IMR-90 (cell line): ENCODE results near the gene BTBD9. TPM values are rescaled to one million over a fixed set of nuclear protein-coding genes. Genes with fewer than 3 reads are reported as not detected.

Source experiments
- ATAC-seq: fragments of 200-7000 bp; cut with Tn5 transposase; 2 replicates; pipeline ENCODE4 v1.9.1; 2020; ENCODE audit warnings: low read depth, mild to moderate bottlenecking, moderate library complexity
- BruUV-seq: library from RNA; stranded (reverse); fragments of 400-500 nt; replicated peaks from 2 replicates; lab custom pipeline; 2021; lab: Mats Ljungman, UMichigan
- CTCF ChIA-PET: fragments of 300-600 bp; formaldehyde crosslinking; extraction: SDS; loops from one replicate; lab custom pipeline; 2021; ENCODE audit warnings: antibody characterized with exemption; lab: Yijun Ruan, JAX
- POLR2A ChIA-PET: fragments of 300-600 bp; sonication (Branson Sonifier 250); formaldehyde crosslinking; loops from one replicate; lab custom pipeline; 2022; ENCODE audit warnings: antibody characterized with exemption; ENCODE audit not compliant: unreplicated experiment; lab: Charles Lee
- DNase-seq: peaks from one replicate; pipeline ENCODE4 v3.0.0; 2013
- H2AFZ ChIP-seq: replicated peaks from 2 replicates; pipeline ENCODE3; 2013; ENCODE audit warnings: low read length, mild to moderate bottlenecking; ENCODE audit not compliant: poor library complexity
- H2AK5ac ChIP-seq: 2 replicates; pipeline ENCODE4 v1.6.1; 2013; ENCODE audit warnings: low read depth, low read length, inconsistent platforms
- H2AK9ac ChIP-seq: replicated peaks from 2 replicates; pipeline ENCODE3; 2013; ENCODE audit warnings: mild to moderate bottlenecking, low read depth, low read length, moderate library complexity; ENCODE audit not compliant: poor library complexity
- H2BK120ac ChIP-seq: 2 replicates; pipeline ENCODE4 v1.6.1; 2013; ENCODE audit warnings: low read depth, low read length, inconsistent platforms
- H2BK15ac ChIP-seq: 3 replicates; pipeline ENCODE4 v1.6.1; 2013; ENCODE audit warnings: low read depth, low read length, inconsistent platforms
- H2BK20ac ChIP-seq: 2 replicates; pipeline ENCODE4 v1.6.1; 2013; ENCODE audit warnings: low read depth, mild to moderate bottlenecking, inconsistent platforms, low read length, moderate library complexity
- H2BK5ac ChIP-seq: 2 replicates; pipeline ENCODE4 v1.6.1; 2013; ENCODE audit warnings: mild to moderate bottlenecking, low read depth, low read length, inconsistent platforms; ENCODE audit not compliant: poor library complexity, severe bottlenecking
- H3K14ac ChIP-seq: replicated peaks from 2 replicates; pipeline ENCODE4 v1.6.1; 2013; ENCODE audit warnings: low read depth, low read length, inconsistent platforms
- H3K18ac ChIP-seq: 2 replicates; pipeline ENCODE4 v1.6.1; 2013; ENCODE audit warnings: low read depth, low read length, control low read depth
- H3K23ac ChIP-seq: 2 replicates; pipeline ENCODE4 v1.6.1; 2013; ENCODE audit warnings: low read depth, low read length, inconsistent platforms
- H3K27ac ChIP-seq: 2 replicates; pipeline ENCODE4 v1.5.1; 2013; ENCODE audit warnings: mild to moderate bottlenecking, control low read depth, low read length; ENCODE audit not compliant: insufficient read depth
- H3K27me3 ChIP-seq: 2 replicates; pipeline ENCODE4 v1.6.1; 2013; ENCODE audit warnings: low read length; ENCODE audit not compliant: control insufficient read depth, insufficient read depth
- H3K36me3 ChIP-seq: 2 replicates; pipeline ENCODE4 v1.6.1; 2013; ENCODE audit warnings: low read length, mixed read lengths; ENCODE audit not compliant: control insufficient read depth, insufficient read depth
- H3K4ac ChIP-seq: 2 replicates; pipeline ENCODE4 v1.6.1; 2013; ENCODE audit warnings: low read depth, low read length, inconsistent platforms
- H3K4me1 ChIP-seq: 2 replicates; pipeline ENCODE4 v1.6.1; 2013; ENCODE audit warnings: low read length, mixed read lengths; ENCODE audit not compliant: control insufficient read depth, insufficient read depth
- H3K4me2 ChIP-seq: 2 replicates; pipeline ENCODE4 v1.6.1; 2013; ENCODE audit warnings: low read depth, mild to moderate bottlenecking, control low read depth, low read length, moderate library complexity
- H3K4me3 ChIP-seq: 2 replicates; pipeline ENCODE4 v1.5.1; 2013; ENCODE audit warnings: low read depth, mild to moderate bottlenecking, control low read depth, low read length, moderate library complexity; ENCODE audit not compliant: insufficient read depth
- H3K56ac ChIP-seq: 2 replicates; pipeline ENCODE4 v1.6.1; 2013; ENCODE audit warnings: low read length, inconsistent platforms; ENCODE audit not compliant: insufficient read depth; ENCODE audit errors: extremely low read depth
- H3K79me1 ChIP-seq, 2 experiments: 2 replicates each; pipeline ENCODE4 v1.6.1; 2013; ENCODE audit warnings: low read length in 2 of 2, inconsistent platforms in 1 of 2, low read depth in 1 of 2
- H3K9ac ChIP-seq: 2 replicates; pipeline ENCODE4 v1.6.1; 2013; ENCODE audit warnings: low read depth, low read length, control low read depth
- H3K9me1 ChIP-seq: 2 replicates; pipeline ENCODE4 v1.6.1; 2013; ENCODE audit warnings: low read length, inconsistent platforms; ENCODE audit not compliant: insufficient read depth
- H3K9me3 ChIP-seq: 2 replicates; pipeline ENCODE4 v1.6.1; 2013; ENCODE audit warnings: low read length; ENCODE audit not compliant: control insufficient read depth, insufficient read depth
- H4K20me1 ChIP-seq: 2 replicates; pipeline ENCODE4 v1.6.1; 2013; ENCODE audit warnings: low read length, inconsistent platforms; ENCODE audit not compliant: insufficient read depth
- H4K5ac ChIP-seq: 2 replicates; pipeline ENCODE4 v1.6.1; 2013; ENCODE audit warnings: mild to moderate bottlenecking, low read depth, low read length, control low read depth
- H4K8ac ChIP-seq, 2 experiments: 2 replicates each; pipeline ENCODE4 v1.6.1; 2013; ENCODE audit warnings: low read depth in 2 of 2, low read length in 2 of 2, control low read depth in 1 of 2, inconsistent platforms in 1 of 2
- H4K91ac ChIP-seq: 2 replicates; pipeline ENCODE4 v1.6.1; 2013; ENCODE audit warnings: low read depth, low read length, inconsistent platforms; ENCODE audit not compliant: insufficient read depth
- CEBPB ChIP-seq: IDR thresholded peaks from 2 replicates; pipeline ENCODE4 v1.6.1; 2012; ENCODE audit warnings: low read depth, low read length, improper control_type of control experiment
- WGBS, 2 experiments: methylation state at CpG; one replicate each; pipeline versions ENCODE4 v1.1.5 to v1.1.7; 2013; ENCODE audit warnings: missing lambda C conversion rate in 2 of 2; ENCODE audit not compliant: insufficient read length in 1 of 2; ENCODE audit errors: extremely low coverage in 2 of 2; 5-methylcytosine and 5-hydroxymethylcytosine counted together
- dilution Hi-C: fragments of 300-500 bp; cut with HindIII; formaldehyde crosslinking; loops from one replicate; pipeline ENCODE4 v1.14.3; 2018; ENCODE audit warnings: low sequenced_read_pairs; ENCODE audit not compliant: unreplicated experiment
- in situ Hi-C: fragments of 300-500 bp; cut with MboI; formaldehyde crosslinking; loops from 3 replicates; pipeline ENCODE4 v1.14.3; 2019; ENCODE audit warnings: low sequenced_read_pairs, inconsistent platforms, mixed read lengths
- intact Hi-C: fragments of 100-400 bp; cut with micrococcal nuclease; formaldehyde crosslinking; loops from 2 replicates; pipeline ENCODE4 v1.10.0; 2022
- polyA plus RNA-seq, 3 experiments: library from polyadenylated mRNA; depleted of rRNA; stranded (reverse); fragments of >200 nt; gene quantifications; 2 replicates each; pipeline ENCODE4 v1.2.3, GENCODE V29; 2012; ENCODE audit warnings: low replicate concordance in 1 of 3
- total RNA-seq: library from RNA; depleted of rRNA; stranded (reverse); fragments of >200 nt; gene quantifications from 2 replicates; pipeline ENCODE4 v1.2.3, GENCODE V29; 2012
- TF ChIP-seq, protein P1 (sequence below): fragments of 150-350 bp; IDR thresholded peaks from 2 replicates; pipeline ENCODE4 v1.6.1; 2017; ENCODE audit warnings: mild to moderate bottlenecking, antibody characterized with exemption, low read length, low read depth

BTBD9 gene
- total and polyA plus RNA-seq, 2 of the 4 experiments (the other 2 are of a cell fraction) = 4.1 to 22.0 TPM

DNA sequence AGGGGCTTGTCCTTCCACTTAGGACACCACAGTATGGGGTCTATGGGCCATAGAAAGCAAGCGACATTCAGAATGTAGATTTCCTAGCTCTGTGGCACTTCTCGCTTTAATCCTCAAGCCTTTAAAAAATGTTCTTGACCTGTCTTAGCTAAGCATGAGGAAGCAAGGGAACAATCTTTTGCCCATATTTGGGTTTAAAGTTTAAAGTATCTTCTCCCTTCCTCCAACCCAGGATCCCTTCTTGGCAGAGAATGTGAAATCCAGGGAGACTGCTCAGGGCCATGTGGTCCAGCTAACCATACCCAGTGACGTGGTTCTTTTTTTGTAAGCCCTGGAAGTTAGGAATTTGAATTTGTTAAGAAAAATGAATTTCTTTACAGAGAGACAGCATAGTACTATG is 289.9 kb downstream of the BTBD9 start:
- WGBS, 2 experiments = no CpG with 5 or more reads among the region's 3 CpGs
- POLR2A ChIA-PET = no interaction called here
- peak overlapping the region; percentile 97 for H2BK120ac ChIP-seq
- peak; percentile 90 for DNase-seq
- no peaks in the 10 kb centered on the region for H3K27me3 ChIP-seq
- peak overlapping the region; percentile 93 for H3K4ac ChIP-seq
- peak; percentile 82 for ATAC-seq
- H3K36me3 ChIP-seq = no peaks in the 10 kb centered on the region
- peak overlapping the region; percentile 93 for H2BK20ac ChIP-seq
- peak overlapping the region; percentile 9 for H3K56ac ChIP-seq
- peak overlapping the region; percentile 78 to 91 for H4K8ac ChIP-seq
- peaks cover 10% of the 10 kb centered on the region for H3K9me1 ChIP-seq
- H4K20me1 ChIP-seq = no peaks in the 10 kb centered on the region
- dilution Hi-C loops = no loop called here
- H3K18ac ChIP-seq = peak overlapping the region; percentile 98
- no peaks in the 10 kb centered on the region for H3K9me3 ChIP-seq
- peak overlapping the region; percentile 95; the same call in 1 of the 2 replicates for H3K23ac ChIP-seq
- H4K91ac ChIP-seq = peak overlapping the region; percentile 81
- peak overlapping the region; percentile 94 for H3K14ac ChIP-seq
- in situ Hi-C loops = no loop called here
- H3K4me1 ChIP-seq = peaks cover 12% of the 10 kb centered on the region
- peaks cover 2 to 8% of the 10 kb centered on the region in 2 experiments; a peak in 3 of 4 replicates for H3K79me1 ChIP-seq
- peak overlapping the region; percentile 87; the same call in 1 of the 2 replicates for H3K27ac ChIP-seq
- no peak overlapping the region for H3K4me3 ChIP-seq
- TF ChIP-seq CEBPB = no peak
- TF ChIP-seq, protein P1, sequence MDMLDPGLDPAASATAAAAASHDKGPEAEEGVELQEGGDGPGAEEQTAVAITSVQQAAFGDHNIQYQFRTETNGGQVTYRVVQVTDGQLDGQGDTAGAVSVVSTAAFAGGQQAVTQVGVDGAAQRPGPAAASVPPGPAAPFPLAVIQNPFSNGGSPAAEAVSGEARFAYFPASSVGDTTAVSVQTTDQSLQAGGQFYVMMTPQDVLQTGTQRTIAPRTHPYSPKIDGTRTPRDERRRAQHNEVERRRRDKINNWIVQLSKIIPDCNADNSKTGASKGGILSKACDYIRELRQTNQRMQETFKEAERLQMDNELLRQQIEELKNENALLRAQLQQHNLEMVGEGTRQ = peak; percentile 73
- intact Hi-C loops = no loop called here
- H2AK9ac ChIP-seq = peak overlapping the region; percentile 17
- H2BK15ac ChIP-seq = 0 out of 3 replicates have a peak overlapping the region, but pooled peaks have one; percentile 96
- peak overlapping the region; percentile 56; the same call in 1 of the 2 replicates for H3K4me2 ChIP-seq
- H3K9ac ChIP-seq = no peak overlapping the region
- peak overlapping the region; percentile 97 for H4K5ac ChIP-seq
- H2AFZ ChIP-seq = no peak overlapping the region
- peak overlapping the region; percentile 65 for H2BK5ac ChIP-seq
- peak overlapping the region; percentile 77; the same call in 1 of the 2 replicates for H2AK5ac ChIP-seq
- BruUV-seq = no TSS peak
- CTCF ChIA-PET = no interaction called here
